H1 (cell line): ENCODE measurements around the gene B4GALNT1.

Source experiments
- CBX8 ChIP-seq: fragments of 300-800, 300-1000 bp; sonication (generic); IDR thresholded peaks from 2 replicates; pipeline ENCODE4 v1.7.1; 2016; ENCODE audit warnings: low read depth, low read length, borderline replicate concordance
- CREB1 ChIP-seq: IDR thresholded peaks from 2 replicates; pipeline ENCODE4 v1.6.1; 2012; ENCODE audit warnings: inconsistent platforms
- CTCF ChIP-seq, 3 experiments: IDR thresholded peaks; 1 replicate in 2 of 3; 2 replicates in 1 of 3; pipeline versions ENCODE4 v1.5.1 to v1.6.1; 2011; ENCODE audit warnings: low read length in 3 of 3, mild to moderate bottlenecking in 3 of 3, inconsistent platforms in 2 of 3, low read depth in 1 of 3, moderate library complexity in 1 of 3; ENCODE audit not compliant: insufficient read depth in 1 of 3; ENCODE audit errors: control extremely low read depth in 1 of 3
- JUN ChIP-seq: IDR thresholded peaks from 2 replicates; pipeline ENCODE4 v1.6.1; 2011; ENCODE audit warnings: low read depth, mild to moderate bottlenecking, improper control_type of control experiment, low read length
- KDM4A ChIP-seq: IDR thresholded peaks from one replicate; pipeline ENCODE4 v1.7.1; 2012; ENCODE audit warnings: low read depth, mild to moderate bottlenecking, moderate library complexity, low read length, inconsistent platforms; ENCODE audit not compliant: severe bottlenecking
- KDM5A ChIP-seq: fragments of 200-600 bp; IDR thresholded peaks from 2 replicates; pipeline ENCODE4 v1.7.1; 2012; ENCODE audit warnings: mild to moderate bottlenecking, low read length, inconsistent platforms, mixed read lengths
- POLR2A ChIP-seq, 2 experiments: IDR thresholded peaks; 1 replicate in 1 of 2; 2 replicates in 1 of 2; pipeline ENCODE4 v1.6.1; 2011; ENCODE audit warnings: low read depth in 2 of 2, low read length in 2 of 2, mild to moderate bottlenecking in 2 of 2; ENCODE audit errors: control extremely low read depth in 1 of 2
- POLR2AphosphoS5 ChIP-seq: IDR thresholded peaks from 2 replicates; pipeline ENCODE4 v1.6.1; 2011; ENCODE audit warnings: low read depth, low read length
- ZNF274 ChIP-seq: IDR thresholded peaks from 2 replicates; pipeline ENCODE4 v1.7.0; 2012; ENCODE audit warnings: low read length, borderline replicate concordance; ENCODE audit errors: extremely low read depth

- no peak for TF ChIP-seq CREB1
- no peak for TF ChIP-seq POLR2AphosphoS5
- TF ChIP-seq CTCF (IDR thresholded peaks at IDR 0.05; ENCODE audit: control extremely low read depth in 1 of 3, insufficient read depth in 1 of 3, low read depth in 1 of 3, low read length in 3 of 3): no peak
- TF ChIP-seq POLR2A (IDR thresholded peaks at IDR 0.05; ENCODE audit: control extremely low read depth in 1 of 2, low read depth in 2 of 2, low read length in 2 of 2): no peak
- TF ChIP-seq KDM5A: no peak
- no peak for TF ChIP-seq CBX8
- no peak for TF ChIP-seq KDM4A
- no peak for TF ChIP-seq JUN
- TF ChIP-seq ZNF274: no peak
These were observed 40.3 kb downstream of the B4GALNT1 start for GRCh38 chr12:57592551-57593165.
